ENCODE results near the gene FUT7.

DNA sequence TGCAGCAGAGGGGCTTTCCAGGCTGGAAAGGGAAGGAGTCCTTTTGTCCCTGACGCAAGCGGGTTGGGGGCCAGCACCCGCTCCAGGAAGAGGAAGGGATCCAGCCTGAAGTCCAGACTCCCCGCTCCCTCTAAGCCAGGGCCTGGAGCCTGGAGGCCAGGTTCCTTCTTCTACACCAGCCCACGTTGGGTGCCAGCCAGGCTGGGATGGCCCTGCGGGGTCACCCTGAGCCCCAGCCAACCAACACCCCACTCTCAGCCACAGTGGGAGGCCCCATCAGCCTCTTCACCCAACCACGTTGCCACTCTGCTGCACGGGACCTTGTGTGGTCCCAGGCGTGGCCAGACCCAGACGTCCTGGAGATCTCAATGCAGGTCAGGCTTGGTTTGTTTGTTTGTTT, 970 bp upstream of the FUT7 start:
- TF ChIP-seq, protein P1, sequence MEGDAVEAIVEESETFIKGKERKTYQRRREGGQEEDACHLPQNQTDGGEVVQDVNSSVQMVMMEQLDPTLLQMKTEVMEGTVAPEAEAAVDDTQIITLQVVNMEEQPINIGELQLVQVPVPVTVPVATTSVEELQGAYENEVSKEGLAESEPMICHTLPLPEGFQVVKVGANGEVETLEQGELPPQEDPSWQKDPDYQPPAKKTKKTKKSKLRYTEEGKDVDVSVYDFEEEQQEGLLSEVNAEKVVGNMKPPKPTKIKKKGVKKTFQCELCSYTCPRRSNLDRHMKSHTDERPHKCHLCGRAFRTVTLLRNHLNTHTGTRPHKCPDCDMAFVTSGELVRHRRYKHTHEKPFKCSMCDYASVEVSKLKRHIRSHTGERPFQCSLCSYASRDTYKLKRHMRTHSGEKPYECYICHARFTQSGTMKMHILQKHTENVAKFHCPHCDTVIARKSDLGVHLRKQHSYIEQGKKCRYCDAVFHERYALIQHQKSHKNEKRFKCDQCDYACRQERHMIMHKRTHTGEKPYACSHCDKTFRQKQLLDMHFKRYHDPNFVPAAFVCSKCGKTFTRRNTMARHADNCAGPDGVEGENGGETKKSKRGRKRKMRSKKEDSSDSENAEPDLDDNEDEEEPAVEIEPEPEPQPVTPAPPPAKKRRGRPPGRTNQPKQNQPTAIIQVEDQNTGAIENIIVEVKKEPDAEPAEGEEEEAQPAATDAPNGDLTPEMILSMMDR (IDR thresholded peaks at IDR 0.05), result no peak
- TF ChIP-seq POLR2AphosphoS5 (IDR thresholded peaks at IDR 0.05) (no peak), EP300 (IDR thresholded peaks at IDR 0.05) (no peak)

Measured in esophagus muscularis mucosa (tissue), 4 donors.